Subcutaneous abdominal adipose tissue (tissue), 5 donors: ENCODE data around the gene SLC9A9.
"Not testable (repeated sequence)": the region's sequence is repeated elsewhere in the genome, so short reads cannot be mapped to it uniquely, and the experiment has no call there.

ENCODE experiments used
- H3K27ac ChIP-seq: one replicate; pipeline ENCODE4 v1.7.0; 2013; ENCODE audit warnings: low read depth, mild to moderate bottlenecking, inconsistent platforms, low read length, moderate library complexity
- H3K27me3 ChIP-seq, 5 donors: one replicate each; pipeline ENCODE4 v1.7.0; 2013; ENCODE audit warnings: low read length in 5 of 5, inconsistent platforms in 1 of 5; ENCODE audit not compliant: control insufficient read depth in 5 of 5, insufficient read depth in 4 of 5
- H3K36me3 ChIP-seq, 5 donors: one replicate each; pipeline ENCODE4 v1.7.0; 2013; ENCODE audit warnings: low read length in 5 of 5; ENCODE audit not compliant: control insufficient read depth in 5 of 5, insufficient read depth in 5 of 5
- H3K4me1 ChIP-seq, 5 donors: one replicate each; pipeline ENCODE4 v1.7.0; 2013; ENCODE audit warnings: low read length in 5 of 5, mild to moderate bottlenecking in 3 of 5, moderate library complexity in 1 of 5; ENCODE audit not compliant: control insufficient read depth in 5 of 5, insufficient read depth in 5 of 5
- H3K4me3 ChIP-seq, 5 donors: one replicate each; pipeline ENCODE4 v1.7.0; 2013; ENCODE audit warnings: low read length in 5 of 5, low read depth in 1 of 5
- H3K9ac ChIP-seq, 5 donors: one replicate each; pipeline ENCODE4 v1.7.0; 2013; ENCODE audit warnings: low read length in 5 of 5, mild to moderate bottlenecking in 4 of 5, moderate library complexity in 3 of 5
- H3K9me3 ChIP-seq, 5 donors: one replicate each; pipeline ENCODE4 v1.7.0; 2013; ENCODE audit warnings: low read length in 5 of 5; ENCODE audit not compliant: control insufficient read depth in 5 of 5
- donor health status: healthy.
- donor health status: healthy.
- donor health status: healthy.
- donor health status: healthy.
- donor health status: healthy.

SLC9A9 gene

DNA sequence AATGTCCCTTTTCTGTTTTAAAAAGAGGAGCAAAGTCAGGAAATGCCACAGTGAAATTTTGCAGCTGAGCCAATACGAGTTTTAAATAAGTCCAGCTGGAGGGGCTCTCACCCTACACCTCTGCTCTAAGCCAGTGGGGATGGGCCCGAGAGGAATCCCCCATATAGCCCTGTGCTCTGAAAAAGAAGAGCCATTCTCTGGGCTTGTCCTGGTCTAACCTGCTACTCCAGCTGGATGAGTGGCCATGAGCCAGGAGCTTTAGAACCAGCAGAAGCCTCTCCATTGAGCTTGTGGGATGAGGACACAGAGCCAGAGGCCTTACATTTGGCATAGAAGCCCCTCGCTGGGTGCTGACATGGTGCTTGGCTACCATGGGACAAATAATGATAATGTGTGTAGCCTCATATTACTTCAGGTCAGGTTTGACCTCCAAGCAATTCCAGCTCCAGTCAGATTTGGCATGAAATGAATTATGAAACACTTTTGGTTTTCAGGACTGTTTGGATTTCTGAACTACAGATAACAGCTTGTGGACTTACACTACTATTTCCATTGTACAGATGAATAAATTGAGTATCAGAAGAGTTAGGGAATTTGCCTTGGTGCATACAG, 556.3 kb downstream of the SLC9A9 start:
- no peaks in the 10 kb centered on the region for H3K36me3 ChIP-seq
- H3K9ac ChIP-seq, result no peak overlapping the region
- no peak overlapping the region for H3K4me3 ChIP-seq
- peaks cover 0 to 10% (median 0%) of the 10 kb centered on the region in 5 donors for H3K4me1 ChIP-seq
- H3K9me3 ChIP-seq, result no peaks in the 10 kb centered on the region
- H3K27ac ChIP-seq, result no peak overlapping the region
- H3K27me3 ChIP-seq, result no peaks in the 10 kb centered on the region

- H3K4me3 ChIP-seq, result no peak overlapping the region
- H3K27me3 ChIP-seq, result no peaks in the 10 kb centered on the region
- H3K9ac ChIP-seq, result no peak overlapping the region
- H3K36me3 ChIP-seq, result no peaks in the 10 kb centered on the region
- peaks cover 0 to 10% (median 0%) of the 10 kb centered on the region in 5 donors for H3K4me1 ChIP-seq
- H3K27ac ChIP-seq, result no peak overlapping the region
- H3K9me3 ChIP-seq, result no peaks in the 10 kb centered on the region
These were observed 559.3 kb downstream of the SLC9A9 start for GRCh38 chr3:143288944-143289343.

GRCh38 chr3:143287403-143287802, 560.9 kb downstream of the SLC9A9 start:
- Histone ChIP-seq H3K4me3 (no peak overlapping the region), H3K27me3 (no peaks in the 10 kb centered on the region), H3K36me3 (peaks cover 0 to 5% (median 0%) of the 10 kb centered on the region in 5 donors), H3K9ac (no peak overlapping the region), H3K4me1 (peaks cover 0 to 10% (median 0%) of the 10 kb centered on the region in 5 donors), H3K9me3 (no peaks in the 10 kb centered on the region), H3K27ac (no peak overlapping the region)

GRCh38 chr3:143286392-143287010, 561.8 kb downstream of the SLC9A9 start:
- Histone ChIP-seq H3K9me3 (no peaks in the 10 kb centered on the region), H3K4me1 (peaks cover 0 to 4% (median 0%) of the 10 kb centered on the region in 5 donors), H3K27me3 (no peaks in the 10 kb centered on the region), H3K27ac (no peak overlapping the region), H3K4me3 (no peak overlapping the region), H3K36me3 (peaks cover 0 to 5% (median 0%) of the 10 kb centered on the region in 5 donors), H3K9ac (no peak overlapping the region)

DNA sequence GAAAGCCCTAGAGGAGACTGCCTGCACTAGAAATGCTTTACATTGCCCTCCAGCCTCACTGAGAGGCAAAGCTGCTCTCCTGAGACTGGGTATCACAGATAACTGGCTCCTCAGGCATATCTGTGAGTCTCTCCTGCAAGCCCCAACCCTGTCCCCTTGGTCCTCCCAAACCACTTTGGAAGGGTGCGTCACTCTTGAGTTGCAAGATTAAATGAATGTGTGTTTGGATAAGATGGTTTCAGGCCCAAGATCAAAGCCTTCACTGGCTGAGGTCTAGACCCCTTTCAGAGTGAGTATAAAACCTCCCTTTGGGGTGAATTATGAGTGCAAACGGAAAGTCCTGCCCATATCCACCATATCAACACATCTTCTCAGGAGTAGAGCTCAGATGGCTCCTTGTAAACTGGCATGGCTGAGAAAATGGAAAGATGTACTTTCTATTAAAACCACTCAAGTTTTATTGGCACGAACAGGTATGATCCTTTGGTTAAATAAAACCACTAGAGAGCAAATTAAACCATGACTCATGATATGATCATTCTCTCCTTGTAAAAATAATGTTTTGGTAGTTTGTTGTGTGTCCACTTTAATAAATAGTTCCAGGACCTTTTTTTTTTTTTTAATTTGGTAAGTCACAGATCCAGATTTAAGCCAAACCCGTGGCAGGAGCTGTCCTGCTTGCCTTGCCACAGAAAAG, 564.7 kb downstream of the SLC9A9 start:
- Histone ChIP-seq H3K27me3 (no peaks in the 10 kb centered on the region), H3K27ac (no peak overlapping the region), H3K9ac (no peak overlapping the region), H3K4me3 (no peak overlapping the region), H3K4me1 (no peaks in the 10 kb centered on the region), H3K9me3 (no peaks in the 10 kb centered on the region), H3K36me3 (peaks cover 0 to 5% (median 0%) of the 10 kb centered on the region in 5 donors)

DNA sequence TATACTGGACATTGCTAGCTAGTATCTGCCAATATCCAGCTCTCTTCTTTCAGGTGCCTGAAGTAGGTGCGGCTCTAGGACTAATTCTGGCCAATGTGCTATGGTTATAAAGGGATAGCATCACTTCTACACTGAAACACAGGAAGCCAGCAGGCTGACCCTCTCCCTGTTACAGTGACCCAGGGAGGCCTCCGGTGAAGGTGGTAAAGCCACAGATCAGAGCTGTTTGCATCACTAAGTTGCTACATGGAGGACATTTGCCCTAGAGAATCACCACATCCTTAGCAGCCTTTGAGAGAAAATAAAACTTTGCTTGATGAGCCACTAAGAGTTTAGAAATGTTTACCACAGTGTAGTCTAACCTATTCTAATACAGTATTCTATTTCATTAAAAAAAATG, 567.3 kb downstream of the SLC9A9 start:
- H3K4me3 ChIP-seq, result no peak overlapping the region
- H3K36me3 ChIP-seq, result peaks cover 0 to 5% (median 0%) of the 10 kb centered on the region in 5 donors
- no peak overlapping the region for H3K27ac ChIP-seq
- no peaks in the 10 kb centered on the region for H3K4me1 ChIP-seq
- H3K9ac ChIP-seq, result no peak overlapping the region
- H3K27me3 ChIP-seq, result no peaks in the 10 kb centered on the region
- H3K9me3 ChIP-seq, result no peaks in the 10 kb centered on the region

- H3K27ac ChIP-seq, H3K4me3 ChIP-seq, H3K27me3 ChIP-seq, H3K4me1 ChIP-seq, H3K9ac ChIP-seq, H3K36me3 ChIP-seq, H3K9me3 ChIP-seq: not testable (repeated sequence)
These were observed 568.7 kb downstream of the SLC9A9 start for GRCh38 chr3:143279567-143279966.

GRCh38 chr3:143278721-143279120, 569.5 kb downstream of the SLC9A9 start:
- Histone ChIP-seq H3K4me3 (no peak overlapping the region), H3K9me3 (no peaks in the 10 kb centered on the region), H3K4me1 (no peaks in the 10 kb centered on the region), H3K27me3 (no peaks in the 10 kb centered on the region), H3K36me3 (peaks cover 0 to 5% (median 0%) of the 10 kb centered on the region in 5 donors), H3K9ac (no peak overlapping the region), H3K27ac (no peak overlapping the region)

GRCh38 chr3:143277531-143277930, 570.7 kb downstream of the SLC9A9 start:
- no peaks in the 10 kb centered on the region for H3K9me3 ChIP-seq
- peaks cover 0 to 2% (median 0%) of the 10 kb centered on the region in 5 donors for H3K36me3 ChIP-seq
- no peaks in the 10 kb centered on the region for H3K27me3 ChIP-seq
- H3K27ac ChIP-seq, result no peak overlapping the region
- no peaks in the 10 kb centered on the region for H3K4me1 ChIP-seq
- no peak overlapping the region for H3K9ac ChIP-seq
- no peak overlapping the region for H3K4me3 ChIP-seq

DNA sequence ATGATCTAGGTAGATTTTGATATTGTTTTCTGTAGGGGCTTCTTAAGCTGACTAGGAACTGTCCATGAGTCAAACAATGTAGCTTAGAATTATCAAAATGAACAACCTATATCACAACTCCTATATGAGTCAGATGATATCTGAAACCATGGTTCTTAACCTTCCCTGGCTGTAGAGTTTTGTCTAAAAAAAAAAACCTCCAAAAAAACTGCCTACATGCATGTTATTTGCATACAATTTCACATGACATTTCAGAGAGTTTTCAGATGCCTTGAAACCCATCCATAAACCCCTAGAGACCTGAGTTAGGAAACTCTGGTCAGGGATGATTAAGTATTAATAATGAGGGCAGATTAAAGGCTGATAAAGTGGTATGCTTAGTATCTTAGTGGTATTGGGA, 571.7 kb downstream of the SLC9A9 start:
- Histone ChIP-seq H3K27ac (no peak overlapping the region), H3K36me3 (peaks cover 0 to 2% (median 0%) of the 10 kb centered on the region in 5 donors), H3K4me3 (no peak overlapping the region), H3K4me1 (no peaks in the 10 kb centered on the region), H3K9ac (no peak overlapping the region), H3K27me3 (no peaks in the 10 kb centered on the region), H3K9me3 (no peaks in the 10 kb centered on the region)
